HCT116 (cell line): ENCODE data around the gene C4orf51. TPM values are rescaled to one million over a fixed set of nuclear protein-coding genes. Genes with fewer than 3 reads are reported as not detected.

Experiments used
- ATAC-seq: fragments of 200-7000 bp; cut with Tn5 transposase; 2 replicates; pipeline ENCODE4 v1.9.1; 2020; ENCODE audit warnings: mild to moderate bottlenecking, moderate library complexity
- BruUV-seq: library from RNA; stranded (reverse); fragments of 400-500 nt; replicated peaks from 2 replicates; lab custom pipeline; 2021; lab: Mats Ljungman, UMichigan
- CTCF ChIA-PET: fragments of 300-600 bp; sonication (Branson Sonifier 250); formaldehyde crosslinking; loops from one replicate; lab custom pipeline; 2021; ENCODE audit warnings: antibody characterized with exemption; lab: Charles Lee
- POLR2A ChIA-PET: fragments of 300-600, 350-600 bp; sonication (Branson Sonifier 250); formaldehyde crosslinking; loops from one replicate; lab custom pipeline; 2021; ENCODE audit warnings: antibody characterized with exemption; lab: Charles Lee
- RAD21 ChIA-PET, 2 experiments: fragments of 300-600 bp; sonication (Branson Sonifier 250); formaldehyde crosslinking; loops; one replicate each; lab custom pipeline; 2023; ENCODE audit warnings: low total read pairs in 2 of 2; ENCODE audit not compliant: uncharacterized antibody in 2 of 2, unreplicated experiment in 2 of 2, low non-redundant PET in 1 of 2; lab: Charles Lee
- DNase-seq: peaks from one replicate; pipeline ENCODE4 v3.0.0-alpha.2; 2010; ENCODE audit warnings: low read depth, low spot score
- H2AFZ ChIP-seq: fragments of 200-600 bp; shearing (Covaris generic), sonication (generic); 2 replicates; pipeline ENCODE4 v1.6.1; 2017; ENCODE audit warnings: low read depth, mixed run types, mixed read lengths, antibody characterized with exemption, low read length; ENCODE audit not compliant: poor library complexity, severe bottlenecking
- H3K27ac ChIP-seq: 2 replicates; pipeline ENCODE4 v1.5.1; 2012; ENCODE audit warnings: low read depth, low read length
- H3K27me3 ChIP-seq: fragments of 200-600 bp; sonication (generic); 2 replicates; pipeline ENCODE4 v1.6.1; 2016; ENCODE audit warnings: mixed run types, low read length, mixed read lengths; ENCODE audit not compliant: insufficient read depth
- H3K36me3 ChIP-seq, 2 experiments: fragments of 200-500 bp in 1 of 2; fragments of 200-600 bp in 1 of 2; sonication (Bioruptor generic) in 1 of 2; sonication (generic) in 1 of 2; 2 replicates each; pipeline versions ENCODE4 v1.5.1 to v1.6.1; 2014 to 2016; ENCODE audit warnings: low read length in 2 of 2, inconsistent platforms in 1 of 2, mixed read lengths in 1 of 2, mixed run types in 1 of 2; ENCODE audit not compliant: insufficient read depth in 2 of 2, control insufficient read depth in 1 of 2
- H3K4me1 ChIP-seq, 2 experiments: fragments of 200-600 bp in 1 of 2; sonication (generic) in 1 of 2; 2 replicates each; pipeline versions ENCODE4 v1.5.1 to v1.6.1; 2012 to 2017; ENCODE audit warnings: low read length in 2 of 2, inconsistent platforms in 1 of 2, mild to moderate bottlenecking in 1 of 2, mixed read lengths in 1 of 2, mixed run types in 1 of 2, moderate library complexity in 1 of 2; ENCODE audit not compliant: insufficient read depth in 2 of 2, control insufficient read depth in 1 of 2
- H3K4me2 ChIP-seq: fragments of 200-600 bp; sonication (generic); 2 replicates; pipeline ENCODE4 v1.6.1; 2017; ENCODE audit warnings: mixed run types, low read length, mixed read lengths
- H3K4me3 ChIP-seq, 2 experiments: fragments of 200-600 bp in 1 of 2; sonication (generic) in 1 of 2; replicated peaks in 1 of 2; 2 replicates each; pipeline ENCODE4 v1.5.1; 2011 to 2016; ENCODE audit warnings: low read length in 2 of 2, control low read depth in 1 of 2, low read depth in 1 of 2, mild to moderate bottlenecking in 1 of 2, mixed read lengths in 1 of 2, mixed run types in 1 of 2
- H3K79me2 ChIP-seq: fragments of 200-600 bp; sonication (generic); 2 replicates; pipeline ENCODE4 v1.6.1; 2017; ENCODE audit warnings: mild to moderate bottlenecking, mixed run types, low read length, moderate library complexity, mixed read lengths; ENCODE audit not compliant: insufficient read depth
- H3K9ac ChIP-seq: fragments of 200-600 bp; sonication (generic); 2 replicates; pipeline ENCODE4 v1.6.1; 2016; ENCODE audit warnings: low read length, mixed read lengths
- H3K9me2 ChIP-seq: fragments of 200-600 bp; sonication (generic), shearing (Covaris generic); 2 replicates; pipeline ENCODE4 v1.6.1; 2017; ENCODE audit warnings: mixed run types, mild to moderate bottlenecking, moderate library complexity; ENCODE audit not compliant: insufficient read depth
- H3K9me3 ChIP-seq, 2 experiments: fragments of 200-500 bp in 1 of 2; fragments of 200-600 bp in 1 of 2; sonication (Bioruptor generic) in 1 of 2; sonication (generic) in 1 of 2; 2 replicates each; pipeline ENCODE4 v1.6.1; 2014 to 2017; ENCODE audit warnings: low read length in 2 of 2, mixed read lengths in 2 of 2, inconsistent platforms in 1 of 2, low read depth in 1 of 2, mild to moderate bottlenecking in 1 of 2, mixed run types in 1 of 2, moderate library complexity in 1 of 2; ENCODE audit not compliant: control insufficient read depth in 1 of 2, insufficient read depth in 1 of 2
- H4K20me1 ChIP-seq: fragments of 200-600 bp; sonication (generic), shearing (Covaris generic); 2 replicates; pipeline ENCODE4 v1.6.1; 2017; ENCODE audit warnings: mixed run types, mild to moderate bottlenecking, moderate library complexity; ENCODE audit not compliant: insufficient read depth
- CEBPB ChIP-seq: IDR thresholded peaks from 2 replicates; pipeline ENCODE4 v1.6.1; 2012; ENCODE audit warnings: low read depth
- ELF1 ChIP-seq: IDR thresholded peaks from 2 replicates; pipeline ENCODE4 v1.6.1; 2012; ENCODE audit warnings: low read depth, borderline replicate concordance
- EZH2 ChIP-seq: fragments of 200-600 bp; sonication (generic); IDR thresholded peaks from 2 replicates; pipeline ENCODE4 v1.6.1; 2017; ENCODE audit warnings: antibody characterized with exemption, mixed run types
- FOSL1 ChIP-seq: IDR thresholded peaks from 2 replicates; pipeline ENCODE4 v1.6.1; 2012; ENCODE audit warnings: low read depth
- JUND ChIP-seq: IDR thresholded peaks from 2 replicates; pipeline ENCODE4 v1.6.1; 2012
- POLR2A ChIP-seq: IDR thresholded peaks from 2 replicates; pipeline ENCODE4 v1.7.0; 2011; ENCODE audit warnings: borderline replicate concordance; ENCODE audit not compliant: insufficient read depth, insufficient read length; ENCODE audit errors: extremely low read depth
- POLR2AphosphoS5 ChIP-seq: IDR thresholded peaks from 2 replicates; pipeline ENCODE4 v1.6.1; 2011; ENCODE audit warnings: mild to moderate bottlenecking, low read depth, low read length, moderate library complexity
- SIN3A ChIP-seq: IDR thresholded peaks from 2 replicates; pipeline ENCODE4 v1.6.1; 2012; ENCODE audit warnings: low read depth
- SP1 ChIP-seq: IDR thresholded peaks from 2 replicates; pipeline ENCODE4 v1.6.1; 2012; ENCODE audit warnings: low read depth
- SRF ChIP-seq: IDR thresholded peaks from 2 replicates; pipeline ENCODE4 v1.6.1; 2012; ENCODE audit warnings: low read depth
- TCF7L2 ChIP-seq: IDR thresholded peaks from 2 replicates; pipeline ENCODE4 v1.7.0; 2011; ENCODE audit warnings: borderline replicate concordance, inconsistent platforms; ENCODE audit not compliant: insufficient read depth, insufficient read length; ENCODE audit errors: extremely low read depth
- YY1 ChIP-seq: IDR thresholded peaks from 2 replicates; pipeline ENCODE4 v1.6.1; 2011; ENCODE audit warnings: low read length, low read depth, moderate library complexity, mild to moderate bottlenecking; ENCODE audit not compliant: insufficient replicate concordance; ENCODE audit errors: extremely low read depth
- ZFX ChIP-seq: fragments of 450-650 bp; IDR thresholded peaks from 2 replicates; pipeline ENCODE4 v1.6.1; 2017
- intact Hi-C: fragments of 100-400 bp; cut with micrococcal nuclease; formaldehyde crosslinking; loops from 2 replicates; pipeline ENCODE4 v1.10.0; 2022
- total RNA-seq: library from RNA; stranded (reverse); gene quantifications from one replicate; pipeline ENCODE4 v1.2.1, GENCODE V29; 2021; ENCODE audit not compliant: unreplicated experiment
- TF ChIP-seq, protein P1 (sequence below): IDR thresholded peaks from 2 replicates; pipeline ENCODE4 v1.6.1; 2011; ENCODE audit warnings: mild to moderate bottlenecking, low read length, moderate library complexity; ENCODE audit not compliant: insufficient replicate concordance; ENCODE audit errors: extremely low read depth
- TF ChIP-seq, protein P2 (sequence below), 3 experiments: fragments of 200-600 bp in 1 of 3; sonication (generic) in 1 of 3; IDR thresholded peaks in 2 of 3; conservative IDR thresholded peaks in 1 of 3; 2 replicates each; pipeline ENCODE4 v1.5.1; 2012 to 2017; ENCODE audit warnings: low read depth in 2 of 3, low read length in 2 of 3, antibody characterized with exemption in 1 of 3, borderline replicate concordance in 1 of 3, control low read depth in 1 of 3, mild to moderate bottlenecking in 1 of 3, mixed read lengths in 1 of 3, mixed run types in 1 of 3, moderate library complexity in 1 of 3; ENCODE audit not compliant: insufficient read depth in 1 of 3
- TF ChIP-seq, protein P3 (sequence below): IDR thresholded peaks from 2 replicates; pipeline ENCODE4 v1.6.1; 2012

The C4orf51 gene
- total RNA-seq, 1 experiment from 2014 or later = not detected

DNA sequence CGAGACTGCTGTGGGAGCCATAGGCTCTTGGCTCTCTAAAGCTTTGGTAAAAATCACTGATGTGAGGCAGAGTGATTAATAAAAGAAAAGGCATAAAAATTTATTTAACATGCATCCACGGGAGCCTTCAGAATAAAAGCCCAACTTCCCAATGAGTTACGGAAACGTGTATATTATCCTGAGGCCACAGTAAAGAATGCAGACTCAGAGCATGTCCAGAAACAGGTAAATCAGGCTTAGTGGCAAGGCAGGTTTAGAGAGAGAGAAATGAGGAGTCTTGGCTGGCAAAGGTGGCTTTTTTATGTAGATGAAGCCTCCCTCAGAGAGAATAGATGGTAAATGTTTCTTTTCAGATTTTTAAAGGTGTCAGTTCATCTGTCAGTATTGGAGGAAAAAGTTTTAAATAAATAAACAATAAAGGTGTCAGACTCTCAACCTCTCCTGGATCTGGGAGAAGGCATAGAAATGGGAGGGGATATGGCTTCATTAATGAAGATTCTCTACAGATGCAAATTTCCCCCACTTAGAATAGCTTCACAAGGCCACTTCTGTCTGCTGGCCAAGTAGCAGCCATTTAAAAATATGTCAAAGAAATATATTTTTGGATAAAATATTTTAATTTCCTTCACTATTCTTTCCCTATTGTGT, 24.0 kb downstream of the C4orf51 start:
- TF ChIP-seq ZFX (no peak), POLR2A (no peak), TCF7L2 (no peak), JUND (no peak)
- TF ChIP-seq, protein P1, sequence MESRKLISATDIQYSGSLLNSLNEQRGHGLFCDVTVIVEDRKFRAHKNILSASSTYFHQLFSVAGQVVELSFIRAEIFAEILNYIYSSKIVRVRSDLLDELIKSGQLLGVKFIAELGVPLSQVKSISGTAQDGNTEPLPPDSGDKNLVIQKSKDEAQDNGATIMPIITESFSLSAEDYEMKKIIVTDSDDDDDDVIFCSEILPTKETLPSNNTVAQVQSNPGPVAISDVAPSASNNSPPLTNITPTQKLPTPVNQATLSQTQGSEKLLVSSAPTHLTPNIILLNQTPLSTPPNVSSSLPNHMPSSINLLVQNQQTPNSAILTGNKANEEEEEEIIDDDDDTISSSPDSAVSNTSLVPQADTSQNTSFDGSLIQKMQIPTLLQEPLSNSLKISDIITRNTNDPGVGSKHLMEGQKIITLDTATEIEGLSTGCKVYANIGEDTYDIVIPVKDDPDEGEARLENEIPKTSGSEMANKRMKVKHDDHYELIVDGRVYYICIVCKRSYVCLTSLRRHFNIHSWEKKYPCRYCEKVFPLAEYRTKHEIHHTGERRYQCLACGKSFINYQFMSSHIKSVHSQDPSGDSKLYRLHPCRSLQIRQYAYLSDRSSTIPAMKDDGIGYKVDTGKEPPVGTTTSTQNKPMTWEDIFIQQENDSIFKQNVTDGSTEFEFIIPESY = no peak
- H3K9ac ChIP-seq = no peak overlapping the region
- ATAC-seq (no peak), DNase-seq (no peak)
- no peaks in the 10 kb centered on the region for H3K9me2 ChIP-seq
- H3K79me2 ChIP-seq = no peaks in the 10 kb centered on the region
- H3K4me3 ChIP-seq = no peak overlapping the region
- POLR2A ChIA-PET = no interaction called here
- H3K36me3 ChIP-seq = no peaks in the 10 kb centered on the region
- CTCF ChIA-PET = no interaction called here
- H4K20me1 ChIP-seq = no peaks in the 10 kb centered on the region
- H3K9me3 ChIP-seq = no peaks in the 10 kb centered on the region
- no TSS peak for BruUV-seq
- H3K4me1 ChIP-seq = no peaks in the 10 kb centered on the region
- no peak overlapping the region for H3K27ac ChIP-seq
- RAD21 ChIA-PET = no interaction called here
- H3K4me2 ChIP-seq = no peak overlapping the region
- no peaks in the 10 kb centered on the region for H3K27me3 ChIP-seq
- intact Hi-C loops = no loop called here
- H2AFZ ChIP-seq = no peak overlapping the region

DNA sequence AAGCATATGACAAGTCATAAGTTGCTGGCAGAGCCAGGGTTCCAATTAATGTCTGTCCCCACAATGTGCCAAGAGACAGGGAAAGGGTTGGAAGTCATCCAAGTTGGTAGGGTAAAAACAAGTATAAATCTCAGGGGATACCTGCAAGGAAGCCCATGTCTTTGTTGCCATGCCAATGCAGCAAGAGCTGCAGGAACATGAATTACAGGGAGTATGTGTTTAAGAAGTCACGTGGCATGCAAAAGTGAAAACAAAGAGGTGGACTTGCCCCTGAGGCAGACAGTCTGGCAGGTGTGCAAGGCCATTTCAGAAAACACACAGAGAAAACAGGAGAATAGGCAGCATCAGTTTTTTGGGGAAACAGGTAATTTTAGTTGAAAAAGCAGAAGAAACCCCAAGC, 29.4 kb downstream of the C4orf51 start:
- DNase-seq (no peak), ATAC-seq (no peak)
- ChIA-PET CTCF (no interaction called here), RAD21 (no interaction called here), POLR2A (no interaction called here)
- Histone ChIP-seq H3K9me2 (no peaks in the 10 kb centered on the region), H4K20me1 (no peaks in the 10 kb centered on the region), H3K27me3 (no peaks in the 10 kb centered on the region), H3K9me3 (no peaks in the 10 kb centered on the region), H3K9ac (no peak overlapping the region), H2AFZ (no peak overlapping the region), H3K4me3 (no peak overlapping the region), H3K4me2 (0 out of 2 replicates have a peak overlapping the region, but pooled peaks have one; percentile 38), H3K27ac (no peak overlapping the region), H3K4me1 (peaks cover 0 to 10% of the 10 kb centered on the region in 2 experiments; a peak in 2 of 4 replicates), H3K79me2 (no peaks in the 10 kb centered on the region), H3K36me3 (no peaks in the 10 kb centered on the region)
- BruUV-seq = no TSS peak
- intact Hi-C loops = no loop called here
- TF ChIP-seq YY1 (no peak), CEBPB (no peak), ELF1 (no peak), SP1 (no peak), FOSL1 (no peak), SRF (no peak), JUND (no peak), SIN3A (no peak), TCF7L2 (no peak), POLR2A (no peak), EZH2 (no peak), POLR2AphosphoS5 (no peak)
- TF ChIP-seq, protein P2, sequence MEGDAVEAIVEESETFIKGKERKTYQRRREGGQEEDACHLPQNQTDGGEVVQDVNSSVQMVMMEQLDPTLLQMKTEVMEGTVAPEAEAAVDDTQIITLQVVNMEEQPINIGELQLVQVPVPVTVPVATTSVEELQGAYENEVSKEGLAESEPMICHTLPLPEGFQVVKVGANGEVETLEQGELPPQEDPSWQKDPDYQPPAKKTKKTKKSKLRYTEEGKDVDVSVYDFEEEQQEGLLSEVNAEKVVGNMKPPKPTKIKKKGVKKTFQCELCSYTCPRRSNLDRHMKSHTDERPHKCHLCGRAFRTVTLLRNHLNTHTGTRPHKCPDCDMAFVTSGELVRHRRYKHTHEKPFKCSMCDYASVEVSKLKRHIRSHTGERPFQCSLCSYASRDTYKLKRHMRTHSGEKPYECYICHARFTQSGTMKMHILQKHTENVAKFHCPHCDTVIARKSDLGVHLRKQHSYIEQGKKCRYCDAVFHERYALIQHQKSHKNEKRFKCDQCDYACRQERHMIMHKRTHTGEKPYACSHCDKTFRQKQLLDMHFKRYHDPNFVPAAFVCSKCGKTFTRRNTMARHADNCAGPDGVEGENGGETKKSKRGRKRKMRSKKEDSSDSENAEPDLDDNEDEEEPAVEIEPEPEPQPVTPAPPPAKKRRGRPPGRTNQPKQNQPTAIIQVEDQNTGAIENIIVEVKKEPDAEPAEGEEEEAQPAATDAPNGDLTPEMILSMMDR (IDR thresholded peaks at IDR 0.05 in 2 of 3, conservative IDR thresholded peaks at IDR 0.05 in 1 of 3; ENCODE audit: borderline replicate concordance in 1 of 3, insufficient read depth in 1 of 3, low read depth in 2 of 3, low read length in 2 of 3) = no peak
- TF ChIP-seq, protein P3, sequence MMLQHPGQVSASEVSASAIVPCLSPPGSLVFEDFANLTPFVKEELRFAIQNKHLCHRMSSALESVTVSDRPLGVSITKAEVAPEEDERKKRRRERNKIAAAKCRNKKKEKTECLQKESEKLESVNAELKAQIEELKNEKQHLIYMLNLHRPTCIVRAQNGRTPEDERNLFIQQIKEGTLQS = no peak
